ENCODE data around the gene TBC1D17.

The TBC1D17 gene

GRCh38 chr19:49866933-49867782 lies 10.3 kb upstream of the TBC1D17 start, which contains the start of gene PNKP:
Gene PNKP (minus strand): TSS chr19:49867576. CDS start chr19:49867204, 372 bp downstream.
- POLR2A ChIA-PET: interaction anchor here (0.5 to 1.6 kb wide), 5 partner anchors 8 to 62 kb away, joined by 3 to 5 read pairs (median 3); partner anchors contain the start of genes AKT1S1, ATF5, NUP62 and TBC1D17
- Histone ChIP-seq H3K27ac (ENCODE audit: insufficient read depth in 1 of 2, low read depth in 1 of 2, low read length in 2 of 2, poor library complexity in 1 of 2, severe bottlenecking in 2 of 2) (peak within 1 kb of the TSS; percentile 80 to 89), H3K4me3 (ENCODE audit: control insufficient read depth in 1 of 7, extremely low read depth in 1 of 7, insufficient read depth in 4 of 7, low read depth in 2 of 7, low read length in 6 of 7) (peak within 1 kb of the TSS; percentile 77 to 94 (median 87)), H3K9me3 (ENCODE audit: control extremely low read depth in 1 of 5, control insufficient read depth in 4 of 5, insufficient read depth in 2 of 5, low read depth in 1 of 5, low read length in 4 of 5) (no peaks in the 10 kb centered on the region), H3K4me1 (ENCODE audit: control extremely low read depth in 1 of 4, control insufficient read depth in 4 of 4, insufficient read depth in 4 of 4, low read length in 3 of 4) (peaks cover 10 to 60% (median 56%) of the 10 kb centered on the region in 4 experiments), H3K27me3 (replicated peaks in 2 of 5; ENCODE audit: control insufficient read depth in 4 of 5, insufficient read depth in 5 of 5, low read length in 4 of 5) (no peaks in the 10 kb centered on the region), H3K36me3 (ENCODE audit: control insufficient read depth in 4 of 4, insufficient read depth in 4 of 4, low read length in 3 of 4) (peaks cover 0 to 38% (median 27%) of the 10 kb centered on the region in 4 experiments)
- DNase-seq: peak; percentile 90 to 97 (median 94)
- CTCF ChIA-PET: interaction anchor here (2.4 kb wide), 1 partner anchor 17 kb away, joined by 10 read pairs; the partner anchor contains the start of gene PTOV1
- under 1% methylated on average over 59 of the region's 65 CpGs for WGBS (ENCODE audit: insufficient coverage)

- ChIA-PET CTCF (interaction anchor here (0.8 to 2.4 kb wide), 4 partner anchors 8 to 73 kb away, joined by 3 to 10 read pairs (median 4); partner anchors contain the start of genes AKT1S1, PTOV1 and TBC1D17), POLR2A (interaction anchor here (0.8 to 1.3 kb wide), 7 partner anchors 8 to 181 kb away, joined by 3 to 7 read pairs (median 3); partner anchors contain the start of genes AKT1S1, FUZ, PTOV1 and TBC1D17)
- H3K27ac ChIP-seq (ENCODE audit: insufficient read depth in 1 of 2, low read depth in 1 of 2, low read length in 2 of 2, poor library complexity in 1 of 2, severe bottlenecking in 2 of 2): peak overlapping the region in 1 of 2 experiments; percentile 77
- H3K9me3 ChIP-seq (ENCODE audit: control extremely low read depth in 1 of 5, control insufficient read depth in 4 of 5, insufficient read depth in 2 of 5, low read depth in 1 of 5, low read length in 4 of 5): no peaks in the 10 kb centered on the region
- peak overlapping the region in 6 of 7 experiments; percentile 4 to 81 (median 64) for H3K4me3 ChIP-seq (ENCODE audit: control insufficient read depth in 1 of 7, extremely low read depth in 1 of 7, insufficient read depth in 4 of 7, low read depth in 2 of 7, low read length in 6 of 7)
- no peak for DNase-seq
- H3K36me3 ChIP-seq (ENCODE audit: control insufficient read depth in 4 of 4, insufficient read depth in 4 of 4, low read length in 3 of 4): peaks cover 0 to 29% (median 16%) of the 10 kb centered on the region in 4 experiments
- no peaks in the 10 kb centered on the region for H3K27me3 ChIP-seq (replicated peaks in 2 of 5; ENCODE audit: control insufficient read depth in 4 of 5, insufficient read depth in 5 of 5, low read length in 4 of 5)
- WGBS (ENCODE audit: insufficient coverage): 0% methylated on average over 9 of the region's 15 CpGs
- peaks cover 10 to 65% (median 57%) of the 10 kb centered on the region in 4 experiments for H3K4me1 ChIP-seq (ENCODE audit: control extremely low read depth in 1 of 4, control insufficient read depth in 4 of 4, insufficient read depth in 4 of 4, low read length in 3 of 4)
These were observed 8.5 kb upstream of the TBC1D17 start for GRCh38 chr19:49869009-49869483.

GRCh38 chr19:49869484-49870308 lies 7.8 kb upstream of the TBC1D17 start:
- POLR2A ChIA-PET: interaction anchor here (0.8 to 1.3 kb wide), 7 partner anchors 7 to 181 kb away, joined by 3 to 7 read pairs (median 3); partner anchors contain the start of genes AKT1S1, FUZ, PTOV1 and TBC1D17
- no peaks in the 10 kb centered on the region for H3K27me3 ChIP-seq (replicated peaks in 2 of 5; ENCODE audit: control insufficient read depth in 4 of 5, insufficient read depth in 5 of 5, low read length in 4 of 5)
- no peaks in the 10 kb centered on the region for H3K9me3 ChIP-seq (ENCODE audit: control extremely low read depth in 1 of 5, control insufficient read depth in 4 of 5, insufficient read depth in 2 of 5, low read depth in 1 of 5, low read length in 4 of 5)
- H3K4me3 ChIP-seq (ENCODE audit: control insufficient read depth in 1 of 7, extremely low read depth in 1 of 7, insufficient read depth in 4 of 7, low read depth in 2 of 7, low read length in 6 of 7): peak overlapping the region; percentile 4 to 81 (median 66)
- peaks cover 0 to 29% (median 17%) of the 10 kb centered on the region in 4 experiments for H3K36me3 ChIP-seq (ENCODE audit: control insufficient read depth in 4 of 4, insufficient read depth in 4 of 4, low read length in 3 of 4)
- peak overlapping the region; percentile 70 to 91 for H3K27ac ChIP-seq (ENCODE audit: insufficient read depth in 1 of 2, low read depth in 1 of 2, low read length in 2 of 2, poor library complexity in 1 of 2, severe bottlenecking in 2 of 2)
- CTCF ChIA-PET: interaction anchor here (0.8 to 2.4 kb wide), 4 partner anchors 8 to 74 kb away, joined by 3 to 10 read pairs (median 4); partner anchors contain the start of genes AKT1S1, PTOV1 and TBC1D17
- peak; percentile 99 for DNase-seq
- H3K4me1 ChIP-seq (ENCODE audit: control extremely low read depth in 1 of 4, control insufficient read depth in 4 of 4, insufficient read depth in 4 of 4, low read length in 3 of 4): peaks cover 10 to 65% (median 57%) of the 10 kb centered on the region in 4 experiments
- WGBS (ENCODE audit: insufficient coverage): 1% methylated on average over 59 of the region's 67 CpGs

- H3K36me3 ChIP-seq (ENCODE audit: control insufficient read depth in 4 of 4, insufficient read depth in 4 of 4, low read length in 3 of 4): peaks cover 0 to 24% (median 14%) of the 10 kb centered on the region in 4 experiments
- 93% methylated on average over 12 of the region's 15 CpGs for WGBS (ENCODE audit: insufficient coverage)
These were observed 7.1 kb upstream of the TBC1D17 start for GRCh38 chr19:49870309-49870901.

GRCh38 chr19:49871349-49871985 lies 6.0 kb upstream of the TBC1D17 start:
- CTCF ChIA-PET: no interaction called here
- Histone ChIP-seq H3K4me3 (ENCODE audit: control insufficient read depth in 1 of 7, extremely low read depth in 1 of 7, insufficient read depth in 4 of 7, low read depth in 2 of 7, low read length in 6 of 7) (no peak overlapping the region), H3K9me3 (ENCODE audit: control extremely low read depth in 1 of 5, control insufficient read depth in 4 of 5, insufficient read depth in 2 of 5, low read depth in 1 of 5, low read length in 4 of 5) (no peaks in the 10 kb centered on the region), H3K36me3 (ENCODE audit: control insufficient read depth in 4 of 4, insufficient read depth in 4 of 4, low read length in 3 of 4) (peaks cover 0 to 23% (median 12%) of the 10 kb centered on the region in 4 experiments), H3K27me3 (replicated peaks in 2 of 5; ENCODE audit: control insufficient read depth in 4 of 5, insufficient read depth in 5 of 5, low read length in 4 of 5) (no peaks in the 10 kb centered on the region), H3K4me1 (ENCODE audit: control extremely low read depth in 1 of 4, control insufficient read depth in 4 of 4, insufficient read depth in 4 of 4, low read length in 3 of 4) (peaks cover 8 to 65% (median 52%) of the 10 kb centered on the region in 4 experiments), H3K27ac (ENCODE audit: insufficient read depth in 1 of 2, low read depth in 1 of 2, low read length in 2 of 2, poor library complexity in 1 of 2, severe bottlenecking in 2 of 2) (no peak overlapping the region)
- POLR2A ChIA-PET: no interaction called here
- 89% methylated on average over 12 of the region's 17 CpGs for WGBS (ENCODE audit: insufficient coverage)
- no peak for DNase-seq

More at GRCh38 chr19:49870309-49870901, 7.1 kb upstream of the TBC1D17 start:
- Histone ChIP-seq H3K4me1 (ENCODE audit: control extremely low read depth in 1 of 4, control insufficient read depth in 4 of 4, insufficient read depth in 4 of 4, low read length in 3 of 4) (peaks cover 10 to 69% (median 56%) of the 10 kb centered on the region in 4 experiments), H3K27me3 (replicated peaks in 2 of 5; ENCODE audit: control insufficient read depth in 4 of 5, insufficient read depth in 5 of 5, low read length in 4 of 5) (no peaks in the 10 kb centered on the region), H3K27ac (ENCODE audit: insufficient read depth in 1 of 2, low read depth in 1 of 2, low read length in 2 of 2, poor library complexity in 1 of 2, severe bottlenecking in 2 of 2) (peak overlapping the region; percentile 70 to 91), H3K4me3 (ENCODE audit: control insufficient read depth in 1 of 7, extremely low read depth in 1 of 7, insufficient read depth in 4 of 7, low read depth in 2 of 7, low read length in 6 of 7) (peak overlapping the region; percentile 4 to 81 (median 66)), H3K9me3 (ENCODE audit: control extremely low read depth in 1 of 5, control insufficient read depth in 4 of 5, insufficient read depth in 2 of 5, low read depth in 1 of 5, low read length in 4 of 5) (no peaks in the 10 kb centered on the region)
- ChIA-PET CTCF (no interaction called here), POLR2A (interaction anchor here (1.3 kb wide), 1 partner anchor 57 kb away, joined by 3 read pairs; the partner anchor contains the start of gene FUZ)
- DNase-seq: no peak
